LNCAP (cell line): ENCODE results near the gene CCSER1.

Source experiments
- CTCF ChIP-seq: fragments of 450-650 bp; IDR thresholded peaks from 2 replicates; pipeline ENCODE4 v1.5.1; 2017; ENCODE audit warnings: mild to moderate bottlenecking

CCSER1 gene

DNA sequence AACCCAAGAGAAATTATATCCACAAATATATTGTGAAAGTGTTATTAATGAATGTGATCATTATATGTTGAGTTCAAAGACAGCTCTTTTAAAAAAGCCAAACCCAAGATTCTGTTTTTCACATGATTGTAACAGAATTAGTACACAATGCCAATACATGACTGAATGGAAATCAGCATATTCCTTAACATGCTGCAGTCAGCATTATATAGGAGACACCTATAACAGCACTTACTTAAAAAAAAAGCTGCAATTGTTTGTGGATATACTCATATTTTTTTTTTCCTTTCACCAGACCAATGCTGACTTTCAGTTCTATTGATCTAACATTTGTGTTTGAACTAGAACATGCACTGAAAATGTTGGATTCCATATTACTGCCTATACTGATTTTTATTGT lies 165.2 kb downstream of the CCSER1 start:
- TF ChIP-seq CTCF, result no peak

- TF ChIP-seq CTCF, result peak; percentile 42
Measured at GRCh38 chr4:90293320-90293719, 166.1 kb downstream of the CCSER1 start.

DNA sequence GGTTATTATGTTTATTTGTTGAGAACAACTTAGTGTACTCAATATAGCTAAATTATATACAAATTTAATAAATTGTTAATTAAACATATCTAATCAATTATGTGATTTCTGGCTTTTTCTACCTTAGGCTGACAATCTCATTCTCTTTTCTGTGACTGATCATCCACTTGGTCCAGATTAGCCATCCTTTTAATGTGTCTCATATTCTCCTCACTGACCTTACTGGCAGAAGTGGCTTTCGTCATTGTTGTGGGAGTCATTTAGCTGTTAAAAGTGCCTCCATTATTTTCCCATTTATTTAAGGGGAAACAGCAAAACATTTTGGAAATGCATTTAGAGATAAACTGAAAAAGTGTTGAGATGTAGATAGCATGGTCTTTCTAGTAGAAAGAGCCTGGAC lies 172.2 kb downstream of the CCSER1 start:
- no peak for TF ChIP-seq CTCF

- no peak for TF ChIP-seq CTCF
Measured at GRCh38 chr4:90306810-90307209, 179.6 kb downstream of the CCSER1 start.

- no peak for TF ChIP-seq CTCF
Measured at GRCh38 chr4:90317785-90318184, 190.6 kb downstream of the CCSER1 start.

GRCh38 chr4:90318193-90318592 lies 191.0 kb downstream of the CCSER1 start:
- TF ChIP-seq CTCF, result no peak

- TF ChIP-seq CTCF, result no peak
Measured at GRCh38 chr4:90328558-90328957, 201.4 kb downstream of the CCSER1 start.

DNA sequence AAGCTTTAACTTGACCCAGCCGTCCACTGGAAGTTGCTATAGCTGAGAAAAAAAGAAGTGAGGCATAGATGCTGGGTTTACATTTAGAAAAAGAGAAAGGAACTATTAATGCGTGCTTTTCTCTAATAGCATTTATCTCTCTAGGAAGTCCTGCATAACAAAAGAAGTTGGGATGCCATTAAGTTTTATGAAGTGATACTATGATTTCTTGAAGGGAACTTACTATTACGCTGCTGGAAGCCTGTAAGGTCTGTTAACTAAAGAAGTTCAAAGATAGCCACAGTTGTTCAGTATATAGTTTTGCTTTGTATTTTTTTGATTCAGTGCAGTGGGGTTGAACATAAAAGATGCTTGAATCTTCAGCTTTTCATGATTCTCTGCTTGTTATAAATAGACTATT lies 203.4 kb downstream of the CCSER1 start:
- TF ChIP-seq CTCF, result no peak
